Subcutaneous abdominal adipose tissue (tissue), 5 donors: Measurements from ENCODE around the gene THTPA.

ENCODE experiments used
- H3K27ac ChIP-seq: one replicate; pipeline ENCODE4 v1.7.0; 2013; ENCODE audit warnings: low read depth, mild to moderate bottlenecking, inconsistent platforms, low read length, moderate library complexity
- H3K27me3 ChIP-seq, 5 donors: one replicate each; pipeline ENCODE4 v1.7.0; 2013; ENCODE audit warnings: low read length in 5 of 5, inconsistent platforms in 1 of 5; ENCODE audit not compliant: control insufficient read depth in 5 of 5, insufficient read depth in 4 of 5
- H3K36me3 ChIP-seq, 5 donors: one replicate each; pipeline ENCODE4 v1.7.0; 2013; ENCODE audit warnings: low read length in 5 of 5; ENCODE audit not compliant: control insufficient read depth in 5 of 5, insufficient read depth in 5 of 5
- H3K4me1 ChIP-seq, 5 donors: one replicate each; pipeline ENCODE4 v1.7.0; 2013; ENCODE audit warnings: low read length in 5 of 5, mild to moderate bottlenecking in 3 of 5, moderate library complexity in 1 of 5; ENCODE audit not compliant: control insufficient read depth in 5 of 5, insufficient read depth in 5 of 5
- H3K4me3 ChIP-seq, 5 donors: one replicate each; pipeline ENCODE4 v1.7.0; 2013; ENCODE audit warnings: low read length in 5 of 5, low read depth in 1 of 5
- H3K9ac ChIP-seq, 5 donors: one replicate each; pipeline ENCODE4 v1.7.0; 2013; ENCODE audit warnings: low read length in 5 of 5, mild to moderate bottlenecking in 4 of 5, moderate library complexity in 3 of 5
- H3K9me3 ChIP-seq, 5 donors: one replicate each; pipeline ENCODE4 v1.7.0; 2013; ENCODE audit warnings: low read length in 5 of 5; ENCODE audit not compliant: control insufficient read depth in 5 of 5
- donor health status: healthy.
- donor health status: healthy.
- donor health status: healthy.
- donor health status: healthy.
- donor health status: healthy.

THTPA gene

DNA sequence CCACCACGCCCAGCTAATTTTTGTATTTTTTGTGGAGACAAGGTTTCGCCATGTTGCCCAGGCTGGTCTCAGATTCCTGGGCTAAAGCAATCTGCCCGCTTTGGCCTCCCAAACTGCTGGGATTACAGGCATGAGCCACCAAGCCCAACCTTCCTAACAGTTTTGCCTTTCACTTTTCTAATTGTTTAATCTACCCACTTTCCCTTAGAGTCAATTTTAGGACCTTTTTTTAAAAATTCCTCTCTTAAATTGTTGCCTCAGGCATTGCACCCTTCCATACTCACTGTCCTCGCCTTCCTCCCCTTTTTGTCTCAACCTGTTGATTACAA lies 16.0 kb upstream of the THTPA start:
- Histone ChIP-seq H3K9me3 (no peaks in the 10 kb centered on the region), H3K4me3 (no peak overlapping the region), H3K4me1 (peaks cover 0 to 21% (median 18%) of the 10 kb centered on the region in 5 donors), H3K9ac (peak overlapping the region in 1 of 5 donors; percentile 13), H3K27me3 (no peaks in the 10 kb centered on the region), H3K27ac (no peak overlapping the region), H3K36me3 (peaks cover 0 to 1% (median under 1%) of the 10 kb centered on the region in 5 donors)

DNA sequence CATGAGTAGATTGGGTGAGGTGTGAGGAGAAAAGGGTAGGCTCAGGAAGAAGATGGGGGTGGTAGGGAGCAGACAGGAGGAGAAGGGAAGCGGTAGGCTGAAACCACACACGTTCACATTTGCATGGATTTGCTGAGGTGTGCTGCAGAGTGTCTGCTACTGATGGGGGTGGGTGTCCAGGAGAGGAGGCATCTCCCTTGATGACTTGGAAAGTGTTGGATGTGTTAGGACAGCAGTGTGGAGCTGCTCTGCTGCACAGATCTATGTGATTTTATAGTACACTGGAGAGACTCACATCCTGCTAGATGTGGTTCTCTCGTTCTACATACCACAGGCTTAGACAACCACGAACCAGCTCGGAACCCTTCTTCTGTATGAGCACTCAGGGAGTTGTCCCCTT lies 13.8 kb upstream of the THTPA start:
- Histone ChIP-seq H3K27ac (no peak overlapping the region), H3K9ac (no peak overlapping the region), H3K4me1 (peaks cover 3 to 42% (median 38%) of the 10 kb centered on the region in 5 donors), H3K27me3 (no peaks in the 10 kb centered on the region), H3K36me3 (no peaks in the 10 kb centered on the region), H3K9me3 (no peaks in the 10 kb centered on the region), H3K4me3 (no peak overlapping the region)

DNA sequence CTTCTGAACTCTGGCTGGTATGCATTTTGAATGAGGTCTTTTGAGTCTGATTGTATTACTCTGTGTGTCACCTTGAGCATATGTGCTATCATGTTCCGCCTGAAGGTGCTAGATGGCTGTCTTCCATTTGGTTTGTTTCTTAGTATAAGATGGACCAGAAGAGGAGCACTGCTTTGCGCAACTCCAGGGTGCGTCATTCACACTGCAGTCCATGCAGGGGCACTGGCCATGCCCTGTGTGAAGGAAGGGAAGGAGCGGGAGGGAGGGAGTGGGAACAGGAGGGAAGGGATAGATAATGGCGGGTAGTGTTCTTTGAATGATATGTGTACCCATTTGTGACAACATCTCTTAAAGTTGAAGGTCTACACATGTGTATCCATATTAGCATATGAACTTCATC lies 12.7 kb upstream of the THTPA start:
- H3K9ac ChIP-seq, result no peak overlapping the region
- no peaks in the 10 kb centered on the region for H3K27me3 ChIP-seq
- H3K4me3 ChIP-seq, result no peak overlapping the region
- H3K36me3 ChIP-seq, result no peaks in the 10 kb centered on the region
- peaks cover 3 to 54% (median 50%) of the 10 kb centered on the region in 5 donors for H3K4me1 ChIP-seq
- H3K9me3 ChIP-seq, result no peaks in the 10 kb centered on the region
- no peak overlapping the region for H3K27ac ChIP-seq

DNA sequence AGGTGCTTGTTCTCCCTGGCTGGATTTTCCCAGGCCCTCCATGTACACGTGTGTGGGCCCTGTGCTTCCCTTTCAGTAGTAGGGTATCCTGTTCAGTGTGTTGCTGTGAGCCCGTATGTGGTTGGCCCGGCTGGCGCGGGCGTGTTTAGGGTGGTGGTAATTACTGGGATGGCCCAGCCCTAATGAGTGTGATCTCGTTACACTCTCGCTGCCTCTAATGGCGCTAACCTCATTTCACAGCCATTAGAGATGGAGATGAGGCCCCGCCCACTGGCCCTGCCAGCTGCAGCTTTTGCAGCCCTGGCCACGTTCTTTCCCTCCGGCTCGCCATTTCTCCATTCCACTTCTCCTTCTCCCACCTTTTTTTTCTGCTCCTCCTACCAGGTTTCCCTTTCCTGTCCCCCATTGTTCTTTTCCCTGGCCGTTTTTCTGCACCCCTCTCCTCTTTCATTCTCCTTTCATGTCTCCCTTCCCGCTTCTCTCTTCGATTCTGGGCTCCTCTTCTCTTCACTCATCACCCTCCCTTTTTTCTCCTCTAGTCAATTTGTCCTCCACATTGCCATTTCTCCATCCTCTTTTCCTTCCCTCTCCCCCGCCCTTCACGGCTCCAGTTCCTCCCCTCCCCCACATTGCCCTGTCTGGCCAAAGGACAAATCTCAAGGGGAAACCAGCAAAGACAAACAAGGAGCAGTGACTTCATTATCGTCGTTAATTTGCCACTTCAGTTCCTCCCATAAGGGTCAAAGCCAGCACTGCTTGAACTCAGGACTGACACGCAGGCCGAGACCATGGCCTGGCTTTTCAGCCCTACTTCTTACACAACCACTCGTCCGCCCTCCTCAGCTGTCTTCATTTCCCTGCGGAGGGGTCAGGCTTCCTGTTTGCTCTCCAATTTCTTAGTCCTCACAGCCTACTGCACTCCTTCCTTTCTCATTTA lies 11.3 kb upstream of the THTPA start:
- peaks cover 3 to 46% (median 43%) of the 10 kb centered on the region in 5 donors for H3K4me1 ChIP-seq
- no peaks in the 10 kb centered on the region for H3K27me3 ChIP-seq
- peak overlapping the region in 1 of 5 donors; percentile 43 for H3K9ac ChIP-seq
- no peak overlapping the region for H3K4me3 ChIP-seq
- H3K9me3 ChIP-seq, result no peaks in the 10 kb centered on the region
- H3K36me3 ChIP-seq, result no peaks in the 10 kb centered on the region
- H3K27ac ChIP-seq, result peak overlapping the region; percentile 39

DNA sequence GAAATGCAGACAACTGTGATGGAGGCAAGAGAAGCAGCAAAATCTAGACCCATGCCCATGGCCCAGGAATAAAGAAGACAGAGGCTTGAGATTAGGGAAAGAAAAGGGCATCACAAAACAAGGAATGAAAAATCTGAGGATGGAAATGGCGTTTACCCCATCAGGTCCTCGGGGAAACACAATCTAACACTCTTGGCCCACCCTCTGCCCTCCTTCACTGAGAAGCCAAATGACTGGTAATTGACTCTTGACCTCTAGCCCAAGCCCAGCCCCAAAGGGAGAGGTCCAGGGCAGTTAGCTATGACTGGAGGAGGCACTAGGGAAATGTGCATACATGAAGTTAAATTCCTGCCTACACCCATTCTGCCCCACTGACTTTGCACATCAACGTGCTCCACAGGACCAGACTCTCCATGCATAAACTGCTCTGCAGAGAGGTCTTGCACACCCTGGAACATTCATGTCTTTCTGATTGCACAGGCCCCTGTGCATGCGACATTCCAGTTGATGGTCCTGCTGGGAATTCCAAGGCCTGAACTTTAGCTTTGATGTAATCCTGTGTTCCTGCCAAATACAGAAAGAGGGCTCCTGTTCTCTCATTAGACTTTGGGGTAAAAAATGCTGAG lies 10.2 kb upstream of the THTPA start:
- Histone ChIP-seq H3K4me3 (peak overlapping the region in 1 of 5 donors; percentile 13), H3K9me3 (no peaks in the 10 kb centered on the region), H3K27me3 (no peaks in the 10 kb centered on the region), H3K27ac (peak overlapping the region; percentile 39), H3K36me3 (no peaks in the 10 kb centered on the region), H3K4me1 (peaks cover 3 to 56% (median 53%) of the 10 kb centered on the region in 5 donors), H3K9ac (peak overlapping the region in 1 of 5 donors; percentile 27)

DNA sequence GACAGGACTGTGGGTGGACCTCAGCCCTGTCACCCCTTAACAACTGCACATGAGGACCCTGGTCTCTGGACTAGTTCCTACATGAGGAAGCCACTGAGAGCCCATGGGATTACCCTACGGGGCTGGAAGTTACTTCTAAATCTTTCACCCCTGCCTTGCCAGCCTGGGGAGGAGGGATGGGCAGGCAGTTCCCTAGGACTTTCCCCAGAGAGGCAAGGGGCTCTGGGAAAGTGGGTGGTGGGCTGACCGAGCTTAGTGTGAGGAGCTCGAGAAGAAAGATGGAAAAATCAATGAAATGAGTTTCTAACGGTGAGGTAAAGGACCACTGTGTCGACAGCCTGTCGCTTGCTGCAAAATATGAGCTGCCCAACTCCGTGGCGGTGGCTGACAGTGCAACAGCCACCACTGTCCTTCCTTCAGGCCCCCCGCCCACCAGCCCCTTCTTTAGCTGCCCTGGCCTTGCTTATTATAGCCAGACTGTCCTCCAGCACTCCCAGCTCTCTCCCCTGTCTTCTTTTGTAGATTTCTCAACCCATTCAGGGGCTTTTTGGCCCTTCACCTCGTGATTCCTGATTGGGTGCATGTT lies 9.5 kb upstream of the THTPA start:
- H3K27ac ChIP-seq, result no peak overlapping the region
- no peaks in the 10 kb centered on the region for H3K9me3 ChIP-seq
- no peak overlapping the region for H3K4me3 ChIP-seq
- H3K4me1 ChIP-seq, result peaks cover 3 to 60% (median 58%) of the 10 kb centered on the region in 5 donors
- peak overlapping the region in 1 of 5 donors; percentile 27 for H3K9ac ChIP-seq
- H3K27me3 ChIP-seq, result no peaks in the 10 kb centered on the region
- H3K36me3 ChIP-seq, result no peaks in the 10 kb centered on the region

DNA sequence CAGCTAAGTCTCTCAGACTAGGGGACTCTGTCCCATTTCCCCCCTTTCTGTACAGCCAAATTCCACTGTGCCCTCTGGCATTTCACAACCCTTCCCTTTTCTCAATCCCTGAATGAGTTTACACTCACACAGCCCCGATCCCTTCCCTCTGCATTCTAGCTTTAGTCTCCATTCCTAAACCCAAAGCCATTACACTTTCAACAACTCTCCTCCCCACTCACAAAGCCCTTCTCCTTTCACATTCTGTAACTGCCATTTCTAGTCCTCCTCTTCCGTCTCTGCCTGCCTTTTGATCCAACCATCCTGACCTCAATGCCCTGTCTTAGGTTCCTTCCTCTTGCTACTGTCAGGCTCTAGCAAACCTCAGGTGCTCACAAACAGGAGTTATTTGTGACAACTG lies 8.1 kb upstream of the THTPA start:
- H3K27ac ChIP-seq, result peak overlapping the region; percentile 18
- no peaks in the 10 kb centered on the region for H3K36me3 ChIP-seq
- H3K9ac ChIP-seq, result peak overlapping the region in 1 of 5 donors; percentile 11
- no peaks in the 10 kb centered on the region for H3K9me3 ChIP-seq
- H3K27me3 ChIP-seq, result no peaks in the 10 kb centered on the region
- H3K4me3 ChIP-seq, result no peak overlapping the region
- peaks cover 3 to 66% (median 63%) of the 10 kb centered on the region in 5 donors for H3K4me1 ChIP-seq

DNA sequence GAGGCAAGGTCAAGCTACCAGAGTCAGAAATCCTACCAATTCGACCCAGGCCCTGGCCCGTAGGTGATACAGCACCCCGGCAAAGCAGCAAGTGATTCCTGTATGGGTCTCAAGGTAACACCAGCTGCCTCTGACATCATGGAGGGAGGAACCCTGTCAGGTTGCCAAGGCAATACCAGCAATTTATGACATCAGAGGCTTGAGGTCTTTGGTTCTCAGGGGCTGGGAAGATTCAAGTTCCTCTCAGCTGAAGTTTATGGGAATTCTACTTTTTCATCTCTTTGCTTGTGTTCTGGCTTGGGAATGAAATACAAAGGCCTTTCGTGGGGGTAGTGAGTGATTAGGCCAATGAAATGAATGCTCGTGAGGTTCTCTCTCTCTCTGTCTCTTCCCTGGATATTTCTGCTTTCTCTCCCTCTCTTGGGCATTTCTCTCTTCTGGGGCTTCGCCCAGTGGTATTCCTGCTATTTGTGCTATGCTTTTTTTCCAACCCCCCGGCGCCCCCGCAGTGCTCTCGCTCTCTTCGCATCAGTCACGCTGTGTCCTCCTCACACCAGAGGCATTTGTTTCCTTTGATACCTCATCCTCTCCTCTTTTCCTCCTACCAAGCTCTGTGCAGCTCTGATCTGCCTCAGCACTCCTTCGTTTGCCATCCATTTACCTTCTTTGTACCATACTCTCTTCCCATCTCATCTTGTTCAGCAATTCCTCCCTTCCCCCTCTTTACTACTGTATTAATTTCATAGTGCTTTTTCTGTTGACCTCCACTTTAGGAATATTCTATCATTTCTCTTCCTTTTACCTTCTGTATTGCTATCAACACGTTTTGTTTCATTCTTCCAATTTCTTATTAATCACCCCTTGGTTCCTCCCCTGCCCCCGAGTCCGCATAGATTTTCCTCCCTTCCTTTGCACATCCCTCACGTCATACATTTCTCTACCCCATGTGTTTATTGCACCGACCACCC lies 7.4 kb upstream of the THTPA start:
- Histone ChIP-seq H3K27ac (peak overlapping the region; percentile 18), H3K9ac (peak overlapping the region in 2 of 5 donors; percentile 6 to 41), H3K9me3 (no peaks in the 10 kb centered on the region), H3K36me3 (no peaks in the 10 kb centered on the region), H3K4me3 (no peak overlapping the region), H3K4me1 (peaks cover 3 to 66% (median 63%) of the 10 kb centered on the region in 5 donors), H3K27me3 (no peaks in the 10 kb centered on the region)

DNA sequence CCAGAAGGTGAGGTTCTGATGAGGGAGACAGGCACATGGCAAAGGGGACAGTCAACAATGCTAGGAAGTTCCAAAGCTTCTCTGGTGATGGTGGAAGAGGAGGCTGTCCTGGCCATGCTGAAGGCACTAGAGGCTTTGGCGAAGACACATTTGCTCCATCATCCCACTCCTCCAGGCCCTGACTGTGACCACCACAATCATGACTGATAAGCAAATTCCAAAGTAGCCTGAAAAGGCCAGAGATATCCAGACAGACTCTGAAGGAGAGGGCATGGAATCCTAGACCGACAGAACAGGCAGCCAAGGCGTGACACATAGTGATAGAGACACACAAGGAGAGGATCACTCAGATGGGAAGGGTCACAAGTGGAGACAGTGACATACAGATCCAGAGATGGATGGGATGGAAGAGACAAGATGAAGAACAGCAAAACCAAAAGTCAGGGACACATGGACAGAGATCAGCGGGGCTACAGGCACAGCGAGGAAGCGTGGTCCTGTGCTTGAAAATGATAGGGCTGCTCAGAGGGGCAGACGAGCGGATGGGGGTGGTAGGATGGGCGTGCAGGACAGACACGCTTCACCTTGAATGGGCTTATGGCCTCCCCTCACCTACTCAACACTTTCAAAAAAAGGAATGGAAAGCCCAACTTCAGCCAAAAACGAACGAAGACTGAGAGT lies 5.8 kb upstream of the THTPA start:
- Histone ChIP-seq H3K4me3 (peak overlapping the region; percentile 67 to 82 (median 77)), H3K36me3 (no peaks in the 10 kb centered on the region), H3K9me3 (no peaks in the 10 kb centered on the region), H3K27me3 (no peaks in the 10 kb centered on the region), H3K9ac (peak overlapping the region in 4 of 5 donors; percentile 70 to 86 (median 80)), H3K27ac (peak overlapping the region; percentile 57), H3K4me1 (peaks cover 3 to 57% (median 54%) of the 10 kb centered on the region in 5 donors)
